Measurements from ENCODE around the gene CHRNG.

GRCh38 chr2:232562515-232563151, 23.1 kb downstream of the CHRNG start:
- TF ChIP-seq CTCF (IDR thresholded peaks at IDR 0.05) (no peak), ZFX (IDR thresholded peaks at IDR 0.05; ENCODE audit: borderline replicate concordance) (no peak)
